Endothelial cell (in vitro differentiated cells): ENCODE measurements around the gene CHST6. TPM values are rescaled to one million over a fixed set of nuclear protein-coding genes. Genes with fewer than 3 reads are reported as not detected.

ENCODE experiments used
- DNase-seq: peaks from one replicate; pipeline ENCODE4 v3.0.0; 2021; ENCODE audit warnings: low spot score
- H3K27ac Mint-ChIP-seq: one replicate; pipeline ENCODE4 v1.8.0; 2021; ENCODE audit warnings: mixed read lengths, inconsistent platforms; ENCODE audit not compliant: unreplicated experiment
- H3K27me3 Mint-ChIP-seq: one replicate; pipeline ENCODE4 v1.8.0; 2021; ENCODE audit warnings: mild to moderate bottlenecking, moderate library complexity, mixed read lengths, inconsistent platforms; ENCODE audit not compliant: unreplicated experiment
- H3K36me3 Mint-ChIP-seq: one replicate; pipeline ENCODE4 v1.8.0; 2021; ENCODE audit warnings: mild to moderate bottlenecking, low read depth, mixed read lengths, inconsistent platforms; ENCODE audit not compliant: unreplicated experiment
- H3K4me1 Mint-ChIP-seq: one replicate; pipeline ENCODE4 v1.8.0; 2021; ENCODE audit warnings: mild to moderate bottlenecking, mixed read lengths, inconsistent platforms; ENCODE audit not compliant: unreplicated experiment
- H3K4me3 Mint-ChIP-seq: one replicate; pipeline ENCODE4 v1.8.0; 2021; ENCODE audit warnings: mild to moderate bottlenecking, mixed read lengths, inconsistent platforms; ENCODE audit not compliant: unreplicated experiment
- H3K9me3 Mint-ChIP-seq: one replicate; pipeline ENCODE4 v1.8.0; 2021; ENCODE audit warnings: mixed read lengths, inconsistent platforms; ENCODE audit not compliant: unreplicated experiment
- CTCF ChIP-seq: fragments of 200-600 bp; sonication (generic); IDR thresholded peaks from one replicate; pipeline ENCODE4 v1.5.0; 2021; ENCODE audit warnings: antibody characterized with exemption; ENCODE audit not compliant: unreplicated experiment
- total RNA-seq: library from RNA; stranded (reverse); fragmentation: NEBNext Ultra II Directional; extraction: Animal tissue kit (Norgen Biotek cat#: 25700); gene quantifications from one replicate; pipeline ENCODE4 v1.2.1, GENCODE V29; 2021; ENCODE audit not compliant: unreplicated experiment

Gene CHST6
- total RNA-seq, 1 donor from 2014 or later = 5.3 TPM

- Mint-ChIP-seq H3K27ac (no peak overlapping the region), H3K36me3 (peaks cover 4% of the 10 kb centered on the region), H3K4me1 (peaks cover 11% of the 10 kb centered on the region), H3K9me3 (no peaks in the 10 kb centered on the region), H3K27me3 (peaks cover 2% of the 10 kb centered on the region), H3K4me3 (no peak overlapping the region)
- no peak for TF ChIP-seq CTCF
- DNase-seq = no peak
Measured at GRCh38 chr16:75485230-75486013, 9.8 kb downstream of the CHST6 start.

GRCh38 chr16:75483222-75483621 lies 12.0 kb downstream of the CHST6 start:
- Mint-ChIP-seq H3K4me1 (peaks cover 11% of the 10 kb centered on the region), H3K4me3 (no peak overlapping the region), H3K27me3 (peaks cover 2% of the 10 kb centered on the region)

GRCh38 chr16:75482434-75483205 lies 12.6 kb downstream of the CHST6 start:
- TF ChIP-seq CTCF = no peak
- Mint-ChIP-seq H3K4me3 (no peak overlapping the region), H3K4me1 (peaks cover 11% of the 10 kb centered on the region), H3K9me3 (no peaks in the 10 kb centered on the region), H3K36me3 (no peaks in the 10 kb centered on the region), H3K27ac (no peak overlapping the region), H3K27me3 (peaks cover 2% of the 10 kb centered on the region)
- DNase-seq = no peak

More at GRCh38 chr16:75483222-75483621, 12.0 kb downstream of the CHST6 start:
- no peak for TF ChIP-seq CTCF
- no peaks in the 10 kb centered on the region for H3K9me3 Mint-ChIP-seq
- H3K27ac Mint-ChIP-seq = no peak overlapping the region
- no peak for DNase-seq
- H3K36me3 Mint-ChIP-seq = no peaks in the 10 kb centered on the region

- Mint-ChIP-seq H3K27ac (no peak overlapping the region), H3K36me3 (no peaks in the 10 kb centered on the region)
Measured at GRCh38 chr16:75481475-75481874, 13.8 kb downstream of the CHST6 start.

More at GRCh38 chr16:75481475-75481874, 13.8 kb downstream of the CHST6 start:
- H3K4me3 Mint-ChIP-seq = peak overlapping the region; percentile 63
- peaks cover 2% of the 10 kb centered on the region for H3K27me3 Mint-ChIP-seq
- DNase-seq = no peak
- no peaks in the 10 kb centered on the region for H3K9me3 Mint-ChIP-seq
- TF ChIP-seq CTCF = no peak
- H3K4me1 Mint-ChIP-seq = peaks cover 7% of the 10 kb centered on the region
